ENCODE data around the gene MED12.
A peak's percentile ranks its signal among the peaks of the same experiment; 100 is the strongest.

Gene MED12

GRCh38 chrX:71118032-71118984 lies at the start of gene MED12:
TSS of gene MED12 (plus strand) at chrX:71118596. CDS start at chrX:71118755, 159 bp downstream.
- peak; percentile 52 to 68 for DNase-seq (ENCODE audit: low read depth in 2 of 2, low spot score in 1 of 2)

- DNase-seq (ENCODE audit: low read depth in 2 of 2, low spot score in 1 of 2), result no peak
Measured at GRCh38 chrX:71070531-71070930, 47.9 kb upstream of the MED12 start.

GRCh38 chrX:71081330-71082123 lies 36.9 kb upstream of the MED12 start:
- no peak for DNase-seq (ENCODE audit: low read depth in 2 of 2, low spot score in 1 of 2)

- DNase-seq (ENCODE audit: low read depth in 2 of 2, low spot score in 1 of 2), result no peak
Measured at GRCh38 chrX:71082124-71082647, 36.2 kb upstream of the MED12 start.

GRCh38 chrX:71082822-71083221 lies 35.6 kb upstream of the MED12 start:
- DNase-seq (ENCODE audit: low read depth in 2 of 2, low spot score in 1 of 2), result no peak

- no peak for DNase-seq (ENCODE audit: low read depth in 2 of 2, low spot score in 1 of 2)
Measured at GRCh38 chrX:71085900-71086299, 32.5 kb upstream of the MED12 start.

- no peak for DNase-seq (ENCODE audit: low read depth in 2 of 2, low spot score in 1 of 2)
Measured at GRCh38 chrX:71091263-71091662, 27.1 kb upstream of the MED12 start.

- no peak for DNase-seq (ENCODE audit: low read depth in 2 of 2, low spot score in 1 of 2)
Measured at GRCh38 chrX:71095033-71095432, 23.4 kb upstream of the MED12 start.

GRCh38 chrX:71095555-71095980 lies 22.8 kb upstream of the MED12 start, which contains the start of gene FOXO4:
TSS of gene FOXO4 (plus strand) at chrX:71095851. CDS start at chrX:71096529, 678 bp downstream.
- peak; percentile 73 to 79 for DNase-seq (ENCODE audit: low read depth in 2 of 2, low spot score in 1 of 2)

GRCh38 chrX:71095981-71096759 lies 22.2 kb upstream of the MED12 start:
- no peak for DNase-seq (ENCODE audit: low read depth in 2 of 2, low spot score in 1 of 2)

GRCh38 chrX:71096760-71097032 lies 21.7 kb upstream of the MED12 start:
- DNase-seq (ENCODE audit: low read depth in 2 of 2, low spot score in 1 of 2), result no peak

GRCh38 chrX:71098302-71098701 lies 20.1 kb upstream of the MED12 start:
- DNase-seq (ENCODE audit: low read depth in 2 of 2, low spot score in 1 of 2), result peak; percentile 43 to 63

- DNase-seq (ENCODE audit: low read depth in 2 of 2, low spot score in 1 of 2), result no peak
Measured at GRCh38 chrX:71098951-71099506, 19.4 kb upstream of the MED12 start.

GRCh38 chrX:71099736-71100135 lies 18.7 kb upstream of the MED12 start:
- DNase-seq (ENCODE audit: low read depth in 2 of 2, low spot score in 1 of 2), result no peak

GRCh38 chrX:71100581-71101505 lies 17.6 kb upstream of the MED12 start:
- no peak for DNase-seq (ENCODE audit: low read depth in 2 of 2, low spot score in 1 of 2)

GRCh38 chrX:71102292-71102691 lies 16.1 kb upstream of the MED12 start:
- DNase-seq (ENCODE audit: low read depth in 2 of 2, low spot score in 1 of 2), result no peak

GRCh38 chrX:71103110-71103983 lies 15.0 kb upstream of the MED12 start:
- DNase-seq (ENCODE audit: low read depth in 2 of 2, low spot score in 1 of 2), result peak in 1 of 2 donors; percentile 47

GRCh38 chrX:71105628-71106027 lies 12.8 kb upstream of the MED12 start:
- DNase-seq (ENCODE audit: low read depth in 2 of 2, low spot score in 1 of 2), result no peak

GRCh38 chrX:71106427-71106826 lies 12.0 kb upstream of the MED12 start, which contains the start of gene CXorf65:
TSS of gene CXorf65 (minus strand) at chrX:71106740. CDS start at chrX:71106556, 184 bp downstream.
- no peak for DNase-seq (ENCODE audit: low read depth in 2 of 2, low spot score in 1 of 2)

Measured in stimulated activated CD8-positive, alpha-beta memory T cell treated with anti-CD3 and anti-CD28 coated beads, Interleukin-4, amount 100 ng/mL, for 4 hours (primary cell).